ENCODE measurements around the gene GDA. TPM values are rescaled to one million over a fixed set of nuclear protein-coding genes. Genes with fewer than 3 reads are reported as not detected.

The GDA gene
- total RNA-seq, 1 donor from 2014 or later = not detected

DNA sequence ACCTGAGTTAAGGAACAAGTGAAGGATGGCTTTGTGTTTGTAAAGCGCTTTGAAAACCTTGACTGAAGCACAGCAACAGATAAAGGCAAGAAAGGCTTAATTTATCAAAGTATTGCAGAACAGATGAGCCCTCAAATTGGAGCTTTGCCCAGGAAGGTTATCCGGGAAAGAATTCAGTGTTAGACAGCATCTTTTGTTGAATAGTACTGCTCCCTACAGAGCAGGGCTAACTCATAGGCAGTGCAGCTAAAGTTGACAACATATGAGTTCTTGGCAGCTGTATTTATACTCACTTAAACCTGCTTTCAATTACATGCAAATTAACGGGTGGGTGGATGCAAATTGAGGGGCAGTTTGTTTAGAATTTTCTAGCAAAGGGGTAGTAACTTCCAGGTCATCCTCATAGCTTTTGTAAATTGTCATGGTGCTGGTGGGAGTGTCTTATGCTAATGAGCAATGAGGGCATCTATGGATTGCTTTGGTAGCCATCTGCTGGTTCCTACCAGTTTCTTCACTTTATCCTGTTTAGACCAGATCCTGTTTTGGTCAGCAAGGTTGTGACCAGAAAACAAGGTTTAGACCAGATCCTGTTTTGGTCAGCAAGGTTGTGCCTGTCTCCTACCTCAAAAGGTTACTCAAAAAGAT is 105.8 kb downstream of the GDA start:
- Mint-ChIP-seq H3K4me3 (ENCODE audit: unreplicated experiment) (no peak overlapping the region), H3K36me3 (ENCODE audit: low read depth, unreplicated experiment) (no peaks in the 10 kb centered on the region), H3K27me3 (ENCODE audit: low read depth, unreplicated experiment) (no peaks in the 10 kb centered on the region), H3K4me1 (ENCODE audit: low read depth, unreplicated experiment) (no peaks in the 10 kb centered on the region), H3K9me3 (ENCODE audit: unreplicated experiment) (no peaks in the 10 kb centered on the region), H3K27ac (ENCODE audit: unreplicated experiment) (no peak overlapping the region)
- H3K9me3 ChIP-seq (ENCODE audit: insufficient read depth, low read depth, low read length) = no peaks in the 10 kb centered on the region
- no peaks in the 10 kb centered on the region for H3K79me2 ChIP-seq (ENCODE audit: insufficient read depth, low read length)
- no peak overlapping the region for H3K4me2 ChIP-seq (ENCODE audit: low read length)
- H3K27me3 ChIP-seq (ENCODE audit: insufficient read depth, low read length) = peaks cover 3% of the 10 kb centered on the region
- FAIRE-seq (no peak), DNase-seq (ENCODE audit: low read depth) (no peak)
- no peak overlapping the region for H3K4me3 ChIP-seq (ENCODE audit: insufficient read depth, low read depth, low read length)
- H3K36me3 ChIP-seq (ENCODE audit: insufficient read depth, low read length) = no peaks in the 10 kb centered on the region
- H3K27ac ChIP-seq (ENCODE audit: low read depth, low read length) = no peak overlapping the region
- H4K20me1 ChIP-seq (ENCODE audit: insufficient read depth, low read length) = no peaks in the 10 kb centered on the region
- H2AFZ ChIP-seq (ENCODE audit: low read depth, low read length) = no peak overlapping the region
- no peak overlapping the region for H3K9ac ChIP-seq (ENCODE audit: low read length)
- H3K4me1 ChIP-seq (ENCODE audit: insufficient read depth, low read length) = no peaks in the 10 kb centered on the region
- no peak for TF ChIP-seq EZH2 (IDR thresholded peaks at IDR 0.05; ENCODE audit: insufficient read depth, low read length)
- TF ChIP-seq, protein P1, sequence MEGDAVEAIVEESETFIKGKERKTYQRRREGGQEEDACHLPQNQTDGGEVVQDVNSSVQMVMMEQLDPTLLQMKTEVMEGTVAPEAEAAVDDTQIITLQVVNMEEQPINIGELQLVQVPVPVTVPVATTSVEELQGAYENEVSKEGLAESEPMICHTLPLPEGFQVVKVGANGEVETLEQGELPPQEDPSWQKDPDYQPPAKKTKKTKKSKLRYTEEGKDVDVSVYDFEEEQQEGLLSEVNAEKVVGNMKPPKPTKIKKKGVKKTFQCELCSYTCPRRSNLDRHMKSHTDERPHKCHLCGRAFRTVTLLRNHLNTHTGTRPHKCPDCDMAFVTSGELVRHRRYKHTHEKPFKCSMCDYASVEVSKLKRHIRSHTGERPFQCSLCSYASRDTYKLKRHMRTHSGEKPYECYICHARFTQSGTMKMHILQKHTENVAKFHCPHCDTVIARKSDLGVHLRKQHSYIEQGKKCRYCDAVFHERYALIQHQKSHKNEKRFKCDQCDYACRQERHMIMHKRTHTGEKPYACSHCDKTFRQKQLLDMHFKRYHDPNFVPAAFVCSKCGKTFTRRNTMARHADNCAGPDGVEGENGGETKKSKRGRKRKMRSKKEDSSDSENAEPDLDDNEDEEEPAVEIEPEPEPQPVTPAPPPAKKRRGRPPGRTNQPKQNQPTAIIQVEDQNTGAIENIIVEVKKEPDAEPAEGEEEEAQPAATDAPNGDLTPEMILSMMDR (IDR thresholded peaks at IDR 0.05; ENCODE audit: insufficient read depth, low read depth, low read length) = no peak

DNA sequence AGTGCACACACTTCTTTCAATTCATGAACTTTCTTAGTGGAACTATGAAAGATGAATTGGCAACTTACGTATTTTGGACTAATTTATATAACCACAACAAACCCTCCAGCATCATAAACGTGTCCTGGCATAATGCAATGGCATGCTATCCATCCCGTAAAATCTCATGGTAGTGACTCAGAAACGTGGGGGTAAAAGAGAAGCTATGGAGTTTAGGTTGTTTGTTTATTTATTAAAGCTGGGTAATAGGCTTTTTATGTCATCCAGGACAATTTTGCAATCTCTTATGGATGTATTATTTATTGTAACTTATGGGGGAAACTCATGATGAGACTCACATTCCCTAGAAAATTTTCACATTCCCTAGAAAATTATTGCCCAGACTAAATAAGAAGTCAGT is 106.3 kb downstream of the GDA start:
- H3K27ac ChIP-seq (ENCODE audit: low read depth, low read length) = no peak overlapping the region
- H3K36me3 Mint-ChIP-seq (ENCODE audit: low read depth, unreplicated experiment) = no peaks in the 10 kb centered on the region
- no peaks in the 10 kb centered on the region for H4K20me1 ChIP-seq (ENCODE audit: insufficient read depth, low read length)
- DNase-seq (ENCODE audit: low read depth) = no peak
- no peak overlapping the region for H3K4me3 Mint-ChIP-seq (ENCODE audit: unreplicated experiment)
- H3K27me3 ChIP-seq (ENCODE audit: insufficient read depth, low read length) = peaks cover 3% of the 10 kb centered on the region
- H3K4me1 ChIP-seq (ENCODE audit: insufficient read depth, low read length) = no peaks in the 10 kb centered on the region
- TF ChIP-seq EZH2 (IDR thresholded peaks at IDR 0.05; ENCODE audit: insufficient read depth, low read length) = no peak
- TF ChIP-seq, protein P1 (IDR thresholded peaks at IDR 0.05; ENCODE audit: insufficient read depth, low read depth, low read length) = no peak
- no peak for FAIRE-seq
- H3K9ac ChIP-seq (ENCODE audit: low read length) = no peak overlapping the region
- H3K27ac Mint-ChIP-seq (ENCODE audit: unreplicated experiment) = no peak overlapping the region
- H3K4me2 ChIP-seq (ENCODE audit: low read length) = no peak overlapping the region
- H3K9me3 Mint-ChIP-seq (ENCODE audit: unreplicated experiment) = no peaks in the 10 kb centered on the region
- H3K4me1 Mint-ChIP-seq (ENCODE audit: low read depth, unreplicated experiment) = no peaks in the 10 kb centered on the region
- H3K79me2 ChIP-seq (ENCODE audit: insufficient read depth, low read length) = no peaks in the 10 kb centered on the region
- H3K36me3 ChIP-seq (ENCODE audit: insufficient read depth, low read length) = no peaks in the 10 kb centered on the region
- no peak overlapping the region for H3K4me3 ChIP-seq (ENCODE audit: insufficient read depth, low read depth, low read length)
- no peaks in the 10 kb centered on the region for H3K9me3 ChIP-seq (ENCODE audit: insufficient read depth, low read depth, low read length)
- no peak overlapping the region for H2AFZ ChIP-seq (ENCODE audit: low read depth, low read length)
- H3K27me3 Mint-ChIP-seq (ENCODE audit: low read depth, unreplicated experiment) = no peaks in the 10 kb centered on the region

DNA sequence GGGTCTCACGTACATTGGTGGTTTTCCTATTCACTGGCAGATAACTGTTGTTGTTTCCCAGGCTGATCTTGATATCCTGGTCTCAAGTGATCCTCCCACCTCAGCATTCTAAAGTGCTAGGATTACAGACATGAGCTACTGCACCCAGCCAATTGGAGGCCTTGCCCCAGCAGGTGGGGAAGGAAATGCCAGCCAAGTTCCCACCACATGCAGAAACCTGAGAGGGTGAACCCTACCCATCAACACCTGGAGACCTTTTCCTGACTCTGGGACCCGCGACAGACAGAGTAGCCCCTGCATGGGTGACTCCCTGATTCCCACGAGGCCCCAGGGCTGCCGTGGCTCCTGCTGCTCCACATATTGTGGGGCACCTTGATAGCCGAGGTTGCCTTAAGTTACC is 107.7 kb downstream of the GDA start:
- TF ChIP-seq, protein P1 (IDR thresholded peaks at IDR 0.05; ENCODE audit: insufficient read depth, low read depth, low read length) = no peak
- no peak for TF ChIP-seq EZH2 (IDR thresholded peaks at IDR 0.05; ENCODE audit: insufficient read depth, low read length)

More for the DNA sequence above, 107.7 kb downstream of the GDA start:
- H3K4me2 ChIP-seq (ENCODE audit: low read length) = no peak overlapping the region
- Mint-ChIP-seq H3K36me3 (ENCODE audit: low read depth, unreplicated experiment) (no peaks in the 10 kb centered on the region), H3K4me1 (ENCODE audit: low read depth, unreplicated experiment) (no peaks in the 10 kb centered on the region), H3K9me3 (ENCODE audit: unreplicated experiment) (no peaks in the 10 kb centered on the region), H3K27me3 (ENCODE audit: low read depth, unreplicated experiment) (no peaks in the 10 kb centered on the region), H3K4me3 (ENCODE audit: unreplicated experiment) (no peak overlapping the region), H3K27ac (ENCODE audit: unreplicated experiment) (no peak overlapping the region)
- H3K27me3 ChIP-seq (ENCODE audit: insufficient read depth, low read length) = peaks cover 3% of the 10 kb centered on the region
- H3K4me1 ChIP-seq (ENCODE audit: insufficient read depth, low read length) = no peaks in the 10 kb centered on the region
- no peaks in the 10 kb centered on the region for H4K20me1 ChIP-seq (ENCODE audit: insufficient read depth, low read length)
- no peaks in the 10 kb centered on the region for H3K79me2 ChIP-seq (ENCODE audit: insufficient read depth, low read length)
- H3K36me3 ChIP-seq (ENCODE audit: insufficient read depth, low read length) = no peaks in the 10 kb centered on the region
- DNase-seq (ENCODE audit: low read depth) (no peak), FAIRE-seq (no peak)
- H3K27ac ChIP-seq (ENCODE audit: low read depth, low read length) = no peak overlapping the region
- H3K4me3 ChIP-seq (ENCODE audit: insufficient read depth, low read depth, low read length) = no peak overlapping the region
- no peak overlapping the region for H3K9ac ChIP-seq (ENCODE audit: low read length)
- H3K9me3 ChIP-seq (ENCODE audit: insufficient read depth, low read depth, low read length) = no peaks in the 10 kb centered on the region
- H2AFZ ChIP-seq (ENCODE audit: low read depth, low read length) = no peak overlapping the region
